Measurements from ENCODE around the gene CNOT1. TPM values are rescaled to one million over a fixed set of nuclear protein-coding genes. Genes with fewer than 3 reads are reported as not detected.

CNOT1 gene
- 203 and 357 TPM in 2 replicates for total RNA-seq (2012; rRNA removed)
- 67.7 and 85.5 TPM in 2 replicates for polyA plus RNA-seq (2012; rRNA removed)
- 38.0 and 70.7 TPM in 2 replicates for polyA plus RNA-seq (2012; cell fraction: cytosol; rRNA removed)
- 74.1 and 206 TPM in 2 replicates for polyA plus RNA-seq (2012; cell fraction: nucleus; rRNA removed; ENCODE audit: low replicate concordance)
- percentile 92 among the genes with signal in this experiment for Bru-seq, nascent RNA
- percentile 96 among the genes with signal in this experiment for BruChase-seq, experiment 1, labeled RNA remaining after a 6-hour chase
- BruChase-seq, experiment 2, labeled RNA remaining after a 2-hour chase = percentile 93 among the genes with signal in this experiment
- long read RNA-seq, full-length matches to known transcripts = 6 of 23 reads
- long read RNA-seq, partial matches to known transcripts = 15 of 23 reads
- long read RNA-seq, other reads (novel, unspliced or antisense) = 2 of 23 reads

GRCh38 chr16:58629733-58630640 is at the start of gene CNOT1:
Gene CNOT1 (minus strand): TSS chr16:58629826. CDS start chr16:58599337, 30,489 bp downstream.
- Histone ChIP-seq H3K27me3 (ENCODE audit: control insufficient read depth, insufficient read depth, low read length) (no peaks in the 10 kb centered on the region), H3K9ac (ENCODE audit: low read depth, low read length) (peak within 1 kb of the TSS; percentile 86), H3K27ac (ENCODE audit: insufficient read depth, low read length) (peak within 1 kb of the TSS; percentile 90), H2BK120ac (ENCODE audit: low read depth, low read length) (peak within 1 kb of the TSS; percentile 75), H2BK5ac (ENCODE audit: low read depth, low read length, poor library complexity, severe bottlenecking) (peak within 1 kb of the TSS; percentile 91), H3K4me1 (ENCODE audit: control insufficient read depth, insufficient read depth, low read length) (no peaks in the 10 kb centered on the region), H4K91ac (ENCODE audit: insufficient read depth, low read depth, low read length) (peak within 1 kb of the TSS; percentile 96), H2AK9ac (replicated peaks; ENCODE audit: low read depth, low read length, poor library complexity) (peak within 1 kb of the TSS; percentile 100), H4K20me1 (ENCODE audit: insufficient read depth, low read length) (peaks cover 37% of the 10 kb centered on the region), H3K14ac (replicated peaks; ENCODE audit: low read depth, low read length) (peak within 1 kb of the TSS; percentile 97), H3K36me3 (ENCODE audit: control insufficient read depth, insufficient read depth, low read length) (no peaks in the 10 kb centered on the region), H3K23ac (ENCODE audit: low read depth, low read length) (peak within 1 kb of the TSS; percentile 91), H4K5ac (ENCODE audit: low read depth, low read length) (peak within 1 kb of the TSS; percentile 95), H3K56ac (ENCODE audit: extremely low read depth, insufficient read depth, low read length) (peak within 1 kb of the TSS; percentile 90), H4K8ac (ENCODE audit: low read depth in 2 of 2, low read length in 2 of 2) (peak within 1 kb of the TSS; percentile 79 to 99), H2AK5ac (ENCODE audit: low read depth, low read length) (peak within 1 kb of the TSS; percentile 89), H3K18ac (ENCODE audit: low read depth, low read length) (peak within 1 kb of the TSS; percentile 49), H2BK20ac (ENCODE audit: low read depth, low read length) (peak within 1 kb of the TSS; percentile 63; the same call in 1 of the 2 replicates), H3K4me2 (ENCODE audit: low read depth, low read length) (peak within 1 kb of the TSS; percentile 98), H2BK15ac (ENCODE audit: low read depth, low read length) (peak within 1 kb of the TSS; percentile 40; the same call in 1 of the 3 replicates), H3K4me3 (ENCODE audit: insufficient read depth, low read depth, low read length) (peak within 1 kb of the TSS; percentile 82), H3K9me3 (ENCODE audit: control insufficient read depth, insufficient read depth, low read length) (no peaks in the 10 kb centered on the region), H3K4ac (ENCODE audit: low read depth, low read length) (peak within 1 kb of the TSS; percentile 96), H2AFZ (replicated peaks; ENCODE audit: low read length, poor library complexity) (peak within 1 kb of the TSS; percentile 98), H3K79me1 (ENCODE audit: low read depth in 1 of 2, low read length in 2 of 2) (peaks cover 0 to 4% of the 10 kb centered on the region in 2 experiments; a peak in 1 of 4 replicates), H3K9me1 (ENCODE audit: insufficient read depth, low read length) (no peaks in the 10 kb centered on the region)
- in situ Hi-C loops (cut with MboI; ENCODE audit: low sequenced_read_pairs) = no loop called here
- CTCF ChIA-PET = no interaction called here
- 0% methylated on average over 37 of the region's 61 CpGs; no CpG with 5 or more reads in 1 of the 2 experiments for WGBS, 2 experiments (ENCODE audit: extremely low coverage in 2 of 2, insufficient read length in 1 of 2)
- DNase-seq (peak; percentile 100), ATAC-seq (ENCODE audit: low read depth) (peak; percentile 92)
- intact Hi-C loops (cut with micrococcal nuclease) = loop anchor here (1.0 to 10.0 kb wide), 3 partner anchors 31 to 295 kb away; no protein-coding TSS in a partner anchor
- dilution Hi-C loops (cut with HindIII; ENCODE audit: low sequenced_read_pairs, unreplicated experiment) = no loop called here
- POLR2A ChIA-PET (ENCODE audit: unreplicated experiment) = no interaction called here
- no TSS peak for BruUV-seq (replicated peaks)
- TF ChIP-seq CEBPB (IDR thresholded peaks at IDR 0.05; ENCODE audit: low read depth, low read length) (peak; percentile 86), RCOR1 (IDR thresholded peaks at IDR 0.05; ENCODE audit: insufficient replicate concordance, low read length) (no peak), USF2 (IDR thresholded peaks at IDR 0.05; ENCODE audit: low read depth, low read length) (peak; percentile 34; the same call in 1 of the 2 replicates), ELK1 (IDR thresholded peaks at IDR 0.05; ENCODE audit: borderline replicate concordance, low read depth, low read length) (no peak), MAFK (IDR thresholded peaks at IDR 0.05; ENCODE audit: low read depth, low read length) (no peak), CTCF (conservative IDR thresholded peaks at IDR 0.05; ENCODE audit: low read depth, low read length) (no peak), MXI1 (IDR thresholded peaks at IDR 0.05; ENCODE audit: borderline replicate concordance, low read depth, low read length) (peak; percentile 43; the same call in 1 of the 2 replicates), RAD21 (IDR thresholded peaks at IDR 0.05; ENCODE audit: low read length) (no peak), MAZ (IDR thresholded peaks at IDR 0.05; ENCODE audit: borderline replicate concordance, low read depth, low read length) (peak; percentile 76; the same call in 1 of the 2 replicates), NFE2L2 (IDR thresholded peaks at IDR 0.05; ENCODE audit: low read depth, low read length) (no peak; the same call in 1 of the 2 replicates)

Data from IMR-90 (cell line).